Urinary bladder (tissue), 4 donors: ENCODE measurements around the gene SGK1. TPM values are rescaled to one million over a fixed set of nuclear protein-coding genes. Genes with fewer than 3 reads are reported as not detected.
"Not testable (repeated sequence)": the region's sequence is repeated elsewhere in the genome, so short reads cannot be mapped to it uniquely, and the experiment has no call there.

Experiments
- DNase-seq: peaks from one replicate; pipeline ENCODE4 v3.0.0-alpha.2; 2015; ENCODE audit errors: extremely low spot score
- H3K27ac ChIP-seq: one replicate; pipeline ENCODE4 v1.5.1; 2013; ENCODE audit warnings: low read depth, mild to moderate bottlenecking, moderate library complexity
- H3K36me3 ChIP-seq: one replicate; pipeline ENCODE4 v1.6.1; 2013; ENCODE audit warnings: mild to moderate bottlenecking, moderate library complexity; ENCODE audit not compliant: insufficient read depth
- H3K4me1 ChIP-seq: one replicate; pipeline ENCODE4 v1.6.1; 2013; ENCODE audit warnings: mild to moderate bottlenecking, moderate library complexity; ENCODE audit not compliant: insufficient read depth
- H3K4me3 ChIP-seq: one replicate; pipeline ENCODE4 v1.5.1; 2013; ENCODE audit warnings: low read depth, low read length
- WGBS: extraction: QIAGEN DNeasy Blood & Tissue Kit; methylation state at CpG from one replicate; pipeline ENCODE4 v1.1.7; 2013; 5-methylcytosine and 5-hydroxymethylcytosine counted together
- polyA plus RNA-seq: library from polyadenylated mRNA; stranded (reverse); fragments of 200-250 nt; gene quantifications from one replicate; pipeline ENCODE4 v1.2.3, GENCODE V29; 2013
- total RNA-seq: library from RNA; depleted of rRNA; stranded (reverse); fragments of >200 nt; gene quantifications from one replicate; pipeline ENCODE4 v1.2.3, GENCODE V29; 2014
- donor health status: healthy with polysubstance abuse.
- donor health status: healthy.

Gene SGK1
- total and polyA plus RNA-seq, 2 donors: 44.4 to 51.2 TPM

GRCh38 chr6:134204759-134205158 is 113.2 kb downstream of the SGK1 start:
- H3K36me3 ChIP-seq, DNase-seq, H3K27ac ChIP-seq, H3K4me3 ChIP-seq, H3K4me1 ChIP-seq: not testable (repeated sequence)
- 98% methylated on average over 1 of the region's 1 CpG for WGBS

- 76% methylated on average over 1 of the region's 1 CpG for WGBS
- H3K4me1 ChIP-seq: no peaks in the 10 kb centered on the region
Observed at GRCh38 chr6:134204031-134204430, 113.9 kb downstream of the SGK1 start.

GRCh38 chr6:134201716-134202115 is 116.2 kb downstream of the SGK1 start:
- H3K4me1 ChIP-seq: no peaks in the 10 kb centered on the region
- no peak overlapping the region for H3K27ac ChIP-seq
- H3K36me3 ChIP-seq: no peaks in the 10 kb centered on the region
- no peak overlapping the region for H3K4me3 ChIP-seq
- no peak for DNase-seq
- WGBS: 84% methylated on average over 5 of the region's 5 CpGs

More at GRCh38 chr6:134204031-134204430, 113.9 kb downstream of the SGK1 start:
- no peak for DNase-seq
- H3K27ac ChIP-seq: no peak overlapping the region
- H3K4me3 ChIP-seq: no peak overlapping the region
- H3K36me3 ChIP-seq: no peaks in the 10 kb centered on the region

DNA sequence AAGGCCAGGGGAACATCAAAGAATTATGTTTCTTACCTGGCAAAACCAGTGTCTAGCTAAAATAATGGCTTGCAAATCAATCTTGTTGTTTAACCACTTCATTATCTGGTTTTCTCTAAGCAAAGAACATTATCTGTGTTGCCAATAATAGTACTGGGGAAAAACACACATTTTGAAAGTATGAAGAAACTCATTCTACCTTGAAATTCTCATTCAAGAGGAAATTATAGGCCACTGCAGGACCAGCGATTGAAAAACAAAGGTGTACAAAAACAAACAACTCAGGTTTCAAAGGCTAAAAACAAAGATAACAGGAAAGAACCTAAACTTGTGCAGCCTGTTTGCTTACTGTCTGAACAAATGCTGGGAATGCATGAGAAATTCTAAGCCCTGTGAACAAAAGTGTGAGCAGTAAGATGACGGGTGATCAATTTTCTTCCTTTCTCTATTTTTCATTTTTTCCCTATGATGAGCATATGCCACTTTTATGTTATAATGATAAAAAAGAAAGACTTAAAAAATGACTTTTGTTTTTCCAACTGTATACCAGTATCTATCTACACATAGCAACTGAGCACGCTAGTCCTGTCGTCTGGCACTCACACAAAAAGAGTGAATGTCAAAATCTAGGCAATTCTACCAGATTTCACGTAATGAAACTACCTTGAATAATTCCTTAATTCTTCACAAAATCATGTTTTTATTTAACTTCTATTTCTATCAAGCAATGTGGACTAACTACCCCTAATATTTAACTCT is 117.9 kb downstream of the SGK1 start:
- Histone ChIP-seq H3K4me3 (no peak overlapping the region), H3K4me1 (no peaks in the 10 kb centered on the region), H3K27ac (no peak overlapping the region), H3K36me3 (no peaks in the 10 kb centered on the region)
- no peak for DNase-seq
- 87% methylated on average over 5 of the region's 5 CpGs for WGBS

GRCh38 chr6:134198093-134198492 is 119.8 kb downstream of the SGK1 start:
- no peak overlapping the region for H3K4me3 ChIP-seq
- no peaks in the 10 kb centered on the region for H3K4me1 ChIP-seq
- 53% methylated on average over 3 of the region's 3 CpGs for WGBS
- H3K27ac ChIP-seq: no peak overlapping the region
- no peaks in the 10 kb centered on the region for H3K36me3 ChIP-seq
- DNase-seq: no peak

GRCh38 chr6:134197685-134198084 is 120.2 kb downstream of the SGK1 start:
- DNase-seq, H3K36me3 ChIP-seq, H3K27ac ChIP-seq, H3K4me3 ChIP-seq, H3K4me1 ChIP-seq: not testable (repeated sequence)
- WGBS: 94% methylated on average over 6 of the region's 6 CpGs

GRCh38 chr6:134196568-134197193 is 121.2 kb downstream of the SGK1 start:
- DNase-seq: no peak
- H3K4me1 ChIP-seq: no peaks in the 10 kb centered on the region
- no peaks in the 10 kb centered on the region for H3K36me3 ChIP-seq
- H3K4me3 ChIP-seq: no peak overlapping the region
- WGBS: 92% methylated on average over 11 of the region's 11 CpGs
- no peak overlapping the region for H3K27ac ChIP-seq

DNA sequence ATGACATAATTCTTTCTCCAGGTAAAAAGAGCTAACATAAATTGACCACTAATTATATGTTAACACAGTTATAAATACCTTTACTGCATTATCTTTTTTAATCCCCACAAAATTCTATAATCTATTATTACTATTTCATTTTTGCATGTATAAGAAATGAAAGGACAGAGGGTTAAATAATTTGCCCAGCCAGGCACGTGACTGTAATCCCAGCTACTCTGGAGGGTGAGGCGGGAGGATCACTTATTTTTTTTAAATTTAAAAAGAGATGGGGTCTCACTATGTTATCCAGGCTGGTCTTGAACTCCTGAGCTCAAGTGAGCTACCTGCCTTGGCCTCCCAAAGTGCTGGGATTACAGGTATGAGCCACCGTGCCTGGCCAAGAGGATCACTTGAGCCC is 121.9 kb downstream of the SGK1 start:
- 87% methylated on average over 3 of the region's 3 CpGs for WGBS
- Histone ChIP-seq H3K36me3 (no peaks in the 10 kb centered on the region), H3K27ac (no peak overlapping the region), H3K4me1 (no peaks in the 10 kb centered on the region), H3K4me3 (no peak overlapping the region)
- no peak for DNase-seq

DNA sequence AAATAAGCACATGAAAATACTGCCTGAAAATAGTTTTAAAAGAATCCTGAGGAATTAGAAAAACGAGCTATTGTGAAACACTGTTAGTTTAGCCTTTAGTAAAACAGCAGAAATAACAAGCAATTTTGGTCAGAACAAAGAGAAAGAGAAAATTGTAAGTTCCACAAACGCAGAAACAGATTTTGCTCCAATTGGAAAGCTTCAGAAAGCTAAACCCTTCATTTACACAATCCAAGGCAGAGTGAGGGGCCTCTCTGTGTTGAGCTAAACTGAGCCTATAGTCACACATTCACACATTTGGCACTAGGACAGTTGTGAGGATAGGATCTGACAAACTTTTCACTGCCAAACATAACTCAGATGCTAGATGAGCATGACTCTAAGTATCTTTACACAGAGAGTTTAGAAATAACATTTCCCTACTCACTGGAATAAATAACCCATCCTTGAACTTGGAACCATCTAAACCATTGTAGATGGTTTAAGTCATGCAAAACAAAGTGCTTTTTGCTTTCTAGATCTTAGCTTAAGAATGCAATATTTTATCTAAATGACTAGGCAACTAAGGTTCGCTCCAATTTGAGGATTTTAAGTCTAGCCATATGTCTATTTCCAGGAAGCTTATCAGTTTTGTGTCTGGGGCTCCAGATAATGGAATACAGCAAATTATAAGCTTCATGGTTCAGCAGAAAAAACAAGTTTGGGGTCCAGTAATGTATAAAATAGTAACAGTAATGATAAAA is 122.6 kb downstream of the SGK1 start:
- no peak for DNase-seq
- Histone ChIP-seq H3K4me3 (no peak overlapping the region), H3K27ac (no peak overlapping the region), H3K4me1 (no peaks in the 10 kb centered on the region), H3K36me3 (no peaks in the 10 kb centered on the region)
- 40% methylated on average over 3 of the region's 3 CpGs for WGBS

DNA sequence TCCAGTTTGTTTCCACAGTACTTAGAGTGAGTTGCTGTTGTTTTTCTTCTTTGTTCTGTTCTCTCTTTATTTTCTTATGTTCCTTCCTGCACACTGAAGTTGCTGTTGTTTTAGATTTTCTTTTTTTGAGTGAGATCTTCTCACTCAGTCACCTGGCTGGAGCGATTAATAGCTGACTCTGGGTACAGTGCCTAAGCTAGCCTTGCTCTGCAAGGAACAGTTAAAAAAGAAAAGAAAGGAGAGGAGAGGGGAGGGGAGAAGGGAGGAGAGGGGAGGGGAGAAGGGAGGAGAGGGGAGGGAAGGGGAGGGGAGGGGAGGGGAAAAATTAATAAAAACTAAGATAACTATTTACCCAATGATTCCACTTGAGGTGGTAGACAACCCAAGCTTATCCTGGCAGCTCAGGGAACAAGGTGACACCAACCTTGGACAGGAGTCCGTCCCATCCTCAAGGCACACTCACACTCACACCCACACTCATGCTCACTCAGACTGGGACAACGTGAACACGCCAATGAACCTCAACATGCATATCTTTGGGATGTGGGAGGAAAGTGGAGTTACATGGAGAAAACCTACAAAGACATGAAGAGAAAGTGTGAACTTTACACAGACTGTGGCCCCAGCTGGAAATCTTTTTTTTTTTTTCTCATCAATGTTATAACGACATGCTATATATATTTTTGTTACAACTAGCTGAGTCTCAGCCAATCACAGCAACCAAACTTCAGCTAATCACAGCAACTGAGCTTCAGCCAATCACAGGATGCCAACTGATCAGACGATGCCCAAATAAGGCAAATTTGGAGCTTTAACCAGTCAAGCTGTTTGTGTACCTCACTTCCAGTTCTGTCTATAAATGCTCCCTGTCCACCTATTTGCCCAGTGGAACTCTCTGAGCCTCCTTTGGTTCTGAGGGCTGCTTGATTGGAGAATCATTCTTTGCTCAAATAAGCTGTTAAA is 124.1 kb downstream of the SGK1 start:
- DNase-seq: no peak
- no peak overlapping the region for H3K27ac ChIP-seq
- H3K4me3 ChIP-seq: no peak overlapping the region
- no peaks in the 10 kb centered on the region for H3K4me1 ChIP-seq
- 94% methylated on average over 6 of the region's 6 CpGs for WGBS
- no peaks in the 10 kb centered on the region for H3K36me3 ChIP-seq

DNA sequence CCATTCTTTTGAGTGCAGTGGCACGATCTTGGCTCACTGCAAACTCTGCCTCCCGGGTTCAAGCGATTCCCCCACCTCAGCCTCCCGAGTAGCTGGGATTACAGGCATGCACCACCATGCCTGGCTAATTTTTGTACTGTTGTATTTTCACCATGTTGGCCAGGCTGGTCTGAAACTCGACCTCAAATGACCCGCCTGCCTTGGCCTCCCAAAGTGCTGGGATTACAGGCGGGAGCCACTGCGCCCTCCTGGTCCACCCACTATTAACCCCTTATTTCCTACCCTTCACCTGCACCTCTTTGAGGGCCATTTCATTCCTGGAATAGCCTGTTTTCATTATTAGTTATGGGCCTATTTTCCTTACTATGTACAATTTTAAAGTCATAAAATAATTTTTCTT is 125.3 kb downstream of the SGK1 start:
- not testable (repeated sequence) for H3K4me3 ChIP-seq, H3K36me3 ChIP-seq, DNase-seq, H3K27ac ChIP-seq, H3K4me1 ChIP-seq
- WGBS: 85% methylated on average over 8 of the region's 8 CpGs

DNA sequence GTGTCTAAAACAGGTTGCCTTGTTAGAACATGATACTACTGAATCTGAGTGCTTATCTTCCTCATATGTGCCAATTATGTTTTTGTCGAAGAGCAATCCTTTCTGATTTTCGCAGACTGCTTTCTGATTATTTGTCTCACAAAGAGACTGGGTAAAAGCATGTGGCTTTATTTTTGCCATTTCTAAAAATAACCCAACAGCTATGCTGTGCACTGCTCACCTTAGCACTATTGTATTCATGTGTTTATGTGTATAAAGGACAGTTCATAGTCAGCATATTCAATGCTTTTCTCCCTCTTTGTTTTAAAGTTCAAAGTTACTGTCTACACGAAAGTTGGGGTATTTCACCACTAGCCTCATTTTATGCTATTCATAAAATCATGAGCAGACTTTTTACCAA is 127.0 kb downstream of the SGK1 start:
- no peak for DNase-seq
- H3K27ac ChIP-seq: no peak overlapping the region
- H3K4me3 ChIP-seq: no peak overlapping the region
- WGBS: 72% methylated on average over 3 of the region's 3 CpGs
- no peaks in the 10 kb centered on the region for H3K36me3 ChIP-seq
- H3K4me1 ChIP-seq: no peaks in the 10 kb centered on the region

DNA sequence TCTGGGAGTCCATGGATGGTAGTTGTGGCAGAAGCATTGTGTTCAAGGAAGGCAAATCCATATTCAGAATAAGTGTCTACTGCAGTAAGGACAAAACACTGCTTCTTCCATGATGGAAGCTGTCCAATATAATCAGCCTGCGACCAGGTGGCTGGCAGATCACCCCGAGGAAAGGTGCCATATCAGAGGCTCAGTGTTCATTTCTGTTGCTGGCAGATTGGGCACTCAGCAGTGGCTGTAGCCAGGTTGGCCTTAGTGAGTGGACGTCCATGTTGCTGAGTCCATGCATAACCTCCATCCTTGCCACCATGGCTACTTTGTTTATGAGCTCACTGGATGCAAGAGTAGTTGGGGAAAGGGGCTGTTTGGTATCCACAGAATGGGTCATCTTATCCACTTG is 130.2 kb downstream of the SGK1 start:
- Histone ChIP-seq H3K27ac (no peak overlapping the region), H3K4me1 (no peaks in the 10 kb centered on the region), H3K4me3 (no peak overlapping the region), H3K36me3 (no peaks in the 10 kb centered on the region)
- DNase-seq: no peak
- 90% methylated on average over 3 of the region's 3 CpGs for WGBS
